HG02884 (cell line): ENCODE results near the gene ETF1.
A peak's percentile ranks its signal among the peaks of the same experiment; 100 is the strongest.

Experiments used
- ATAC-seq: cut with Tn5 transposase; IDR thresholded peaks from one replicate; pipeline ENCODE4 v1.9.1; 2021; ENCODE audit warnings: mild to moderate bottlenecking, moderate library complexity; ENCODE audit not compliant: unreplicated experiment

The ETF1 gene

GRCh38 chr5:138542956-138543729, at the start of gene ETF1:
TSS of gene ETF1 (minus strand) at chr5:138543236. CDS start at chr5:138542918, 318 bp downstream.
- ATAC-seq, result peak; percentile 86

GRCh38 chr5:138588013-138588788, 45.2 kb upstream of the ETF1 start:
- no peak for ATAC-seq

- ATAC-seq, result no peak
Observed at GRCh38 chr5:138585157-138585556, 42.1 kb upstream of the ETF1 start.

DNA sequence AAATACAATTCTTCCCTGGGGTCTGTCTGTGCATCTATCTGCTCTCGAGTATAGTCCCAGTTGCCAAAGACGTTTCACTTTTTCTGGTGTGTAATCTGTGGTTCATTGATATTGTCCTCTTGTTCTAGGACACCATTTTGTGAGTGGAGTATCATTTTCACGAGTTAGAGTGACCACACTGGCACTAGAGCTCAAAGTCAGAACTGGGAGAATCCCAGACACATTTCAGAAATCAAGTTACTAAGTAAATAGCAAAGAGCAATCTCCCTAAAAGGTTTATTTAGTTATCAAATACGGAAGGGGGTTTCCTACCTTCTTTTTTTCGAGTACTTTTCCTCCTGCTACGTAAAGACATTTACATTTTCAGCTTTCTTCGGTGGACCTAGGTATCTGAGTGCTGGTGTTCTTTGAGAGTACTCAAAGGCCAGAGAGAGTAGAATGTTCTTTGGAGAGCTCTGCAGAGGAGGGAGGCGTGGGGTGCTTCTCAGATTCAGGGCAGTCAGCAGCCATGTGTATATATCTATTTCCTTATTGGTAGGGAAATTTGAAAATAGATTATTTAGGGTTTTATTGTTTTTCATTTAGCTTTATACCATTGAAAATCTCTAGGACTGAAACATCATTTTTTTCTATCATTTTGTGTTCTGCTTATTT, 41.1 kb upstream of the ETF1 start:
- no peak for ATAC-seq

DNA sequence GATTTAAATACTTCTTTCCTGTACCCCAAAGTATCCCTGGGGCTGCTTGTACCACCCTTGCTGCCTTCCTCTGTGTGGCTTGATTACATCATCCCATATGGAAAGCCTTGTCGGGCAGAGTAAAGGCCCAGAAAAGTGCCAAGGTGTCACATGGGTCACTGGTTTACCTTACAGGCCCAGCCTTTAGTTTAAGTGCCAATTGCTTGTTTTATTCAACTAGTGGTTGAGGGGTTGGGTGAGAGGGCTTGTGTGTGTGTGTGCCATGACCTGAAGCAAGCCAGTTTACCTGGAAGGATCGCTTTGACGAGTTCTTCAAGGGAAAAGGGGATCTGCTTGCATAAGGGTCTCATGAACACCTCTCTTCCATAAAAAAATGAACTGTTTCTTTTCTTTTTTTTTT, 39.9 kb upstream of the ETF1 start:
- ATAC-seq, result no peak

DNA sequence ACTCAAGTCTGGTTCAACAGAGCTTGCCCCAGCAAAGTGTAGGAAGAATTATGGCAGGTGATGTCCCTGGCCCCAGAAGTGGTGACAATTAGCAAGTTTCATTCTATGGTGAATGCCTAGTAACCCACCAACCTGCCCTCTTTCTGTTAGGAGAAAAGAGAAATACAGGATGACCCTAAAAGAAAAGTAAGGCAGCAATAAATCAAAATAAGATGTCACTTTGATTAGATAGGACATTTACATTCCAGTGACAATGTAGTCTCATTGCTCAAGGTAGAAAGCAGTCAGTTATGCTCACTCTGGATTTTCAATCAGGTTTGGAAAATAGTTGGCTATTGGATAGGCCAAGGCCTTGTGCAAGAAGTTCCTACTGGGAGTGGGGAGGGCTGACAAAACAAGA, 37.7 kb upstream of the ETF1 start:
- no peak for ATAC-seq

- ATAC-seq, result no peak
Observed at GRCh38 chr5:138580001-138580400, 37.0 kb upstream of the ETF1 start.

GRCh38 chr5:138579517-138579863, 36.5 kb upstream of the ETF1 start:
- ATAC-seq, result no peak

- no peak for ATAC-seq
Observed at GRCh38 chr5:138577452-138577851, 34.4 kb upstream of the ETF1 start.

- ATAC-seq, result peak; percentile 79
Observed at GRCh38 chr5:138575194-138576015, 32.4 kb upstream of the ETF1 start, which contains the start of gene HSPA9. TSS of gene HSPA9 (minus strand) at chr5:138575401. CDS start at chr5:138575318, 83 bp downstream.

GRCh38 chr5:138574744-138575193, 31.7 kb upstream of the ETF1 start:
- peak; percentile 17 for ATAC-seq

- ATAC-seq, result no peak
Observed at GRCh38 chr5:138573949-138574670, 31.1 kb upstream of the ETF1 start.

DNA sequence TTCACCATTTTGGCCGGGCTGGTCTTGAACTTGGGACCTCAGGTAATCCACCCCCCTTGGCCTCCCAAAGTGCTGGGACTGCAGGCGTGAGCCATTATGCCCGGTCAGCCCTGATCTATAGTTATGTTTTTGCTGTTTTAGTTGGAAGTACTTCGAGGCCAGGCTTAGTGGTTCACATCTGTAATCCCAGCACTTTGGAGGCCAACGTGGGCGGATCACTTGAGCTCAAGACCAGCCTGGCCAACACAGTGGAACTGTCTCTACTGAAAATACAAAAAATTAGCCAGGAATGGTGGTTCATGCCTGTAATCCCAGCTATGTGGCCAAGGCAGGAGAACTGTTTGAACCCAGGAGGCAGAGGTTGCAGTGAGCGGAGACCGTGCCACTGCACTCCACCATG, 30.2 kb upstream of the ETF1 start:
- ATAC-seq, result no peak

DNA sequence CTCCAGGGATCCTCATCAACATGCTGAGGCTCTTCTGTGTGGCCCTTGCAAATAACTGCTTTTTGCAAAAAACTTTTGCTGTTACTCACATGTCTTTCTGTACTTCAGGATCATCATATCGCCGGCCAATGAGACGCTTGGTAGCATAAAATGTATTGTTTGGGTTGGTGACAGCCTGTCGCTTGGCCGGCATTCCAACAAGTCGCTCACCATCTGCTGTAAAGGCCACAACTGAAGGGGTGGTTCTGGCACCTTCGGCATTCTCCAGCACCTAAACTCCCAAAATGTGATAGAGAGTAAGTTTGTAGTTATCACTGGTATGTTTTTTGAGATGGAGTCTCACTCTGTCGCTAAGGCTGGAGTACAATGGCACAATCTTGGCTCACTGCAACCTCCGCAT, 27.8 kb upstream of the ETF1 start:
- ATAC-seq, result no peak

DNA sequence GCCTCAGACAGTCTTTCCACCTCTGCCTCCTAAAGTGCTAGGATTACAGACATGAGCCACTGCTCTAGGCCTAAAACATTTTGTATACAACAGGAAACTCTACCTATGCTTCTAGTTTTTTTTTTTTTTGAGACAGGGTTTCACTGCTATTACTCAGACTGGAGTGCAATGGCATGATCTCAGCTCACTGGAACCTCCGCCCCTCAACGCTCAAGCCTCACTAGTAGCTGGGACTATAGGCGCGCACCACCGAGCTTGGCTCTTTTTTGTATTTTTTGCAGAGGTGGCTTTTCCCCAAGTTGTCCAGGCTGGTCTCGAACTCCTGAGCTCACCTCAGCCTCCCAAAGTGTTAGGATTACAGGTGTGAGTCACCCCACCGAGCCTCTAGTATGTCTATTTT, 26.7 kb upstream of the ETF1 start:
- ATAC-seq, result no peak

- no peak for ATAC-seq
Observed at GRCh38 chr5:138568061-138568824, 25.2 kb upstream of the ETF1 start.

GRCh38 chr5:138566792-138567191, 23.8 kb upstream of the ETF1 start:
- no peak for ATAC-seq

DNA sequence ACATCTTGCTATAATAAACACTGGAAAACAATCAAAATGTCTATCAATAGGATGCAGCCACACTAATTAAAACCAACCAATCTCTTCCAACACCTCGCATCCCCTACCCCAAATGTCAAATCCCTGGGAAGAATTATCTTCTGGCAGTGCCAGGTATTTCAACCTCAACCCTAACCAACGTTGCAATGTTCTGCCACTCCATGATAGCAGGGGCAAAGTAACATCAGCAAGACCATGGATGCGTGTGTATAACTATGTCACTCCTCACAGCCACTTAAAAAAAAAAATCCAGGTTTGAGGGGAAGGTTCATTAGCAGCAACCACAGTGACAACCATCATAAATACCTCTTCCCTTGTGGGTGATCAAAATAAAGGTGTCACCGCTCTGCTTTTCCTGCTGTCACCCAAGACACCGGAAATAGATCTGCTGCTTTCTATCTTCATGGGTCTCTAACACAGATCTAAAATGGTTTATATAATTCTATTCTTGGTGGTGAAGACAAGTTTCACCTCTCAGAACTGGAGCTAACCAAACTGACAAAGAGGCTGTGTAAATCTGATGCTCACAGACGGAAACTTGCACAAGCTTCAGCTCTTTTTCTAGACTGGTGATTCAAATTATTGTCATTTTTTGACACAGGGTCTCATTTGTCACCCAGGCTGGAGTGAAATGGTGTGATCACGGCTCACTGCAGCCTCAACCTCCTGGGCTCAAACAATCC, 22.2 kb upstream of the ETF1 start:
- ATAC-seq, result no peak

DNA sequence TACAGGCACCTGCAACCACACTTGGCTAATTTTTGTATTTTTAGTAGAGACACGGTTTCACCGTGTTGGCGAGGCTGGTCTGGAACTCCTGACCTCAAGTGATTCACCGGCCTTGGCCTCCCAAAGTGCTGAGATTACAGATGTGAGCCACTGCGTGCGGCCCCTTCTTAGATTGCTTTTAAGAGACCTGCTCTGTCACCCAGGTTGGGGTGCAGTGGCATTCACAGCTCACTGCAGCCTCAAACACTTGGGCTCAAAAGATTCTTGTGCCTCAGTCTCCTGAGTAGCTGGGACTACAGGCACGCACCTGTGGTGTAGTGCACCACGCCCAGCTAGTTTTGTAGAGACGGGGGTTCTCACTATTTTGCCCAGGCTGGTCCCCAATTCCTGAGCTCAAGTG, 21.2 kb upstream of the ETF1 start:
- no peak for ATAC-seq
